Fibroblast of lung (primary cell): ENCODE measurements around the gene NIPAL4.

ENCODE experiments used
- CTCF ChIP-seq, 2 donors: IDR thresholded peaks in 1 of 2; conservative IDR thresholded peaks in 1 of 2; 1 replicate in 1 of 2; 2 replicates in 1 of 2; pipeline ENCODE4 v1.5.1; 2011 to 2012; ENCODE audit warnings: low read length in 2 of 2, control low read depth in 1 of 2, inconsistent platforms in 1 of 2, low read depth in 1 of 2, mild to moderate bottlenecking in 1 of 2
- EZH2 ChIP-seq: IDR thresholded peaks from 2 replicates; pipeline ENCODE4 v1.5.1; 2012; ENCODE audit warnings: low read length, control low read depth, mild to moderate bottlenecking; ENCODE audit errors: missing control alignments

GRCh38 chr5:157485811-157486210 is 25.8 kb downstream of the NIPAL4 start:
- TF ChIP-seq CTCF (conservative IDR thresholded peaks at IDR 0.05 in 1 of 2, IDR thresholded peaks at IDR 0.05 in 1 of 2; ENCODE audit: low read depth in 1 of 2, low read length in 2 of 2) (no peak), EZH2 (no peak)
